HepG2 (cell line): ENCODE data around the gene SCARF1. TPM values are rescaled to one million over a fixed set of nuclear protein-coding genes. Genes with fewer than 3 reads are reported as not detected.

ENCODE experiments used
- EHMT2 ChIP-seq: fragments of 200-600 bp; sonication (generic); IDR thresholded peaks from 2 replicates; pipeline ENCODE4 v1.7.0; 2017; ENCODE audit warnings: antibody characterized with exemption, low read depth, low read length, borderline replicate concordance
- ERF ChIP-seq: IDR thresholded peaks from 2 replicates; pipeline ENCODE4 v1.6.1; 2018; ENCODE audit warnings: missing biosample characterization, missing genetic modification reagents
- FOXA1 ChIP-seq, 2 experiments: fragments of 450-650 bp in 1 of 2; sonication (generic) in 1 of 2; formaldehyde crosslinking in 1 of 2; IDR thresholded peaks; 2 replicates each; pipeline versions ENCODE4 v1.4.0 to v1.6.1; 2016 to 2020; ENCODE audit warnings: missing genetic modification reagents in 1 of 2
- HDAC2 ChIP-seq: sonication (generic); formaldehyde crosslinking; IDR thresholded peaks from 2 replicates; pipeline ENCODE4 v1.4.0; 2020; ENCODE audit warnings: missing genetic modification reagents
- HNF1B ChIP-seq: sonication (generic); formaldehyde crosslinking; IDR thresholded peaks from 2 replicates; pipeline ENCODE4 v1.5.1; 2020; ENCODE audit warnings: mild to moderate bottlenecking, moderate library complexity, missing genetic modification reagents
- RCOR2 ChIP-seq: IDR thresholded peaks from 2 replicates; pipeline ENCODE4 v1.6.1; 2016; ENCODE audit warnings: missing biosample characterization, missing genetic modification reagents
- SAP130 ChIP-seq: IDR thresholded peaks from 2 replicates; pipeline ENCODE4 v1.6.1; 2016; ENCODE audit warnings: low read depth
- ZBTB7B ChIP-seq: sonication (generic); formaldehyde crosslinking; IDR thresholded peaks from 2 replicates; pipeline ENCODE4 v1.4.0; 2020; ENCODE audit warnings: missing genetic modification reagents
- ZNF260 ChIP-seq: sonication (generic); formaldehyde crosslinking; IDR thresholded peaks from 2 replicates; pipeline ENCODE4 v1.4.0; 2020; ENCODE audit warnings: missing genetic modification reagents, low read depth, mild to moderate bottlenecking, borderline replicate concordance
- ZNF264 ChIP-seq: sonication (generic); formaldehyde crosslinking; IDR thresholded peaks from 2 replicates; pipeline ENCODE4 v1.4.0; 2020; ENCODE audit warnings: missing genetic modification reagents
- ZNF431 ChIP-seq: sonication (generic); formaldehyde crosslinking; IDR thresholded peaks from 2 replicates; pipeline ENCODE4 v1.9.0; 2022; ENCODE audit warnings: missing genetic modification reagents, low read depth, mild to moderate bottlenecking, borderline replicate concordance
- ZNF558 ChIP-seq: sonication (generic); formaldehyde crosslinking; IDR thresholded peaks from 2 replicates; pipeline ENCODE4 v1.9.0; 2022; ENCODE audit warnings: mild to moderate bottlenecking, missing genetic modification reagents, borderline replicate concordance
- ZNF577 ChIP-seq: sonication (generic); formaldehyde crosslinking; IDR thresholded peaks from 2 replicates; pipeline ENCODE4 v1.4.0; 2020; ENCODE audit warnings: mild to moderate bottlenecking, low read depth, missing genetic modification reagents, borderline replicate concordance
- ZNF75D ChIP-seq: sonication (generic); formaldehyde crosslinking; IDR thresholded peaks from 2 replicates; pipeline ENCODE4 v1.8.1; 2023; ENCODE audit warnings: missing genetic modification reagents, mild to moderate bottlenecking, borderline replicate concordance
- ZZZ3 ChIP-seq: sonication (generic); formaldehyde crosslinking; IDR thresholded peaks from 2 replicates; pipeline ENCODE4 v1.4.0; 2020; ENCODE audit warnings: missing genetic modification reagents, mild to moderate bottlenecking, borderline replicate concordance
- polyA plus RNA-seq, 8 experiments: library from polyadenylated mRNA; depleted of rRNA in 3 of 8; stranded (reverse) in 7 of 8; unstranded in 1 of 8; fragments of >200 nt; fragmentation: Illumina TruSeq in 4 of 8; extraction: Trizol in 4 of 8; gene quantifications; 2 replicates each; pipeline versions ENCODE4 v1.2.1 to v1.2.3, GENCODE V29; 2011 to 2016; ENCODE audit warnings: low read depth in 4 of 8, missing spikeins in 1 of 8, mixed read lengths in 1 of 8; ENCODE audit not compliant: insufficient read depth in 1 of 8
- total RNA-seq, 5 experiments: library from RNA; depleted of rRNA; stranded (reverse); fragments of >200 nt; fragmentation: Illumina TruSeq; extraction: Trizol; gene quantifications; 2 replicates each; pipeline ENCODE4 v1.2.3, GENCODE V29; 2016; ENCODE audit warnings: low read depth in 1 of 5
- TF ChIP-seq, protein P1 (sequence below): IDR thresholded peaks from 2 replicates; pipeline ENCODE4 v1.6.1; 2012; ENCODE audit warnings: low read length, improper control_type of control experiment
- TF ChIP-seq, protein P2 (sequence below): sonication (generic); formaldehyde crosslinking; IDR thresholded peaks from 2 replicates; pipeline ENCODE4 v1.5.1; 2020; ENCODE audit warnings: mild to moderate bottlenecking, missing genetic modification reagents, moderate library complexity
- TF ChIP-seq, protein P3 (sequence below): sonication (generic); formaldehyde crosslinking; IDR thresholded peaks from 2 replicates; pipeline ENCODE4 v1.8.0; 2022; ENCODE audit warnings: mild to moderate bottlenecking, missing genetic modification reagents

SCARF1 gene
- total and polyA plus RNA-seq, 2 of the 13 experiments (the other 11 are each of a cell fraction or from before 2014, with no cell fraction given) = 0.24 to 0.71 TPM

DNA sequence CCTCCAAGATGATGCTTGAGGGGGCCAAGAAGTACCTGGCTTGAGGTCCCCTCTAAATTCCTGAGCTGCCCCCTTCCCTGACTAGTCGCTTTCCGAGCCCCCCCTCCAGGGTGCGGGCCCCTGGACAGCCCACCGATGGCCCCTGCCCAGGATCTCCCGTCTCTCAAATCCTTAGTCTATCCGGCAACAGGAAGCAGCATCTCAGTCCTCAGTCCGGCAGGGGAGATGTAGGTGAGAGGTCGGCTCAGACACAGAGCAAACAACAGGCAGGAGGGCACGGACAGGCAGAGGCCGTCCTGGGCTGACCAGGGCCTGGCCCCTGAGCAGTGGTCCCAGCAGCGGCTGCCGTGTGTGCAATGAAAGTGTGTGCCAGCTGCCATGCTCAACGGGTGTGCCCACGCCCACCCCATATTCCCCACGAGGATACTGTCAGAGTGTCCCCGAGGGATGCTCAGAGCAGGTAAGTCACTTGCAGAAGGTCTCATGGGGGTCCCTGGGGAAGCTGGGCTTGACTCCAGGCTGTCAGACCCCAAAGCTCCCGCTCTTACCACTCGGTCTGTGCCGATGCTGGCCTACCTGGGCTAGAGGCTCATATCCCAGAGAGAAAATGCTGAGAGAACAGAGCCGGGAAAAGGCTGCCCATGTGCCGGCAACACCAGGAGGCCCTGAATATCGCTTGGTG is 24.1 kb downstream of the SCARF1 start (continued):
- TF ChIP-seq EHMT2 (no peak), FOXA1 (IDR thresholded peaks at IDR 0.05) (no peak), FOXA1 (CRISPR knock-in tag; IDR thresholded peaks at IDR 0.05) (peak; percentile 60; the same call in 1 of the 2 replicates), SAP130 (CRISPR knock-in tag) (peak; percentile 35; the same call in 1 of the 2 replicates), ZNF577 (no peak), ZNF75D (no peak), ZNF558 (CRISPR knock-in tag) (no peak), HDAC2 (CRISPR knock-in tag) (0 out of 2 replicates have a peak, but pooled peaks have one; percentile 18), ZNF431 (0 out of 2 replicates have a peak, but pooled peaks have one; percentile 30), ZZZ3 (CRISPR knock-in tag) (no peak), ZBTB7B (CRISPR knock-in tag) (0 out of 2 replicates have a peak, but pooled peaks have one; percentile 44), HNF1B (CRISPR knock-in tag) (no peak), ERF (CRISPR knock-in tag) (0 out of 2 replicates have a peak, but pooled peaks have one; percentile 29), RCOR2 (no peak), ZNF264 (CRISPR knock-in tag) (no peak), ZNF260 (CRISPR knock-in tag) (no peak)
- TF ChIP-seq, protein P1, sequence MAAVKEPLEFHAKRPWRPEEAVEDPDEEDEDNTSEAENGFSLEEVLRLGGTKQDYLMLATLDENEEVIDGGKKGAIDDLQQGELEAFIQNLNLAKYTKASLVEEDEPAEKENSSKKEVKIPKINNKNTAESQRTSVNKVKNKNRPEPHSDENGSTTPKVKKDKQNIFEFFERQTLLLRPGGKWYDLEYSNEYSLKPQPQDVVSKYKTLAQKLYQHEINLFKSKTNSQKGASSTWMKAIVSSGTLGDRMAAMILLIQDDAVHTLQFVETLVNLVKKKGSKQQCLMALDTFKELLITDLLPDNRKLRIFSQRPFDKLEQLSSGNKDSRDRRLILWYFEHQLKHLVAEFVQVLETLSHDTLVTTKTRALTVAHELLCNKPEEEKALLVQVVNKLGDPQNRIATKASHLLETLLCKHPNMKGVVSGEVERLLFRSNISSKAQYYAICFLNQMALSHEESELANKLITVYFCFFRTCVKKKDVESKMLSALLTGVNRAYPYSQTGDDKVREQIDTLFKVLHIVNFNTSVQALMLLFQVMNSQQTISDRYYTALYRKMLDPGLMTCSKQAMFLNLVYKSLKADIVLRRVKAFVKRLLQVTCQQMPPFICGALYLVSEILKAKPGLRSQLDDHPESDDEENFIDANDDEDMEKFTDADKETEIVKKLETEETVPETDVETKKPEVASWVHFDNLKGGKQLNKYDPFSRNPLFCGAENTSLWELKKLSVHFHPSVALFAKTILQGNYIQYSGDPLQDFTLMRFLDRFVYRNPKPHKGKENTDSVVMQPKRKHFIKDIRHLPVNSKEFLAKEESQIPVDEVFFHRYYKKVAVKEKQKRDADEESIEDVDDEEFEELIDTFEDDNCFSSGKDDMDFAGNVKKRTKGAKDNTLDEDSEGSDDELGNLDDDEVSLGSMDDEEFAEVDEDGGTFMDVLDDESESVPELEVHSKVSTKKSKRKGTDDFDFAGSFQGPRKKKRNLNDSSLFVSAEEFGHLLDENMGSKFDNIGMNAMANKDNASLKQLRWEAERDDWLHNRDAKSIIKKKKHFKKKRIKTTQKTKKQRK = no peak
- TF ChIP-seq, protein P2, sequence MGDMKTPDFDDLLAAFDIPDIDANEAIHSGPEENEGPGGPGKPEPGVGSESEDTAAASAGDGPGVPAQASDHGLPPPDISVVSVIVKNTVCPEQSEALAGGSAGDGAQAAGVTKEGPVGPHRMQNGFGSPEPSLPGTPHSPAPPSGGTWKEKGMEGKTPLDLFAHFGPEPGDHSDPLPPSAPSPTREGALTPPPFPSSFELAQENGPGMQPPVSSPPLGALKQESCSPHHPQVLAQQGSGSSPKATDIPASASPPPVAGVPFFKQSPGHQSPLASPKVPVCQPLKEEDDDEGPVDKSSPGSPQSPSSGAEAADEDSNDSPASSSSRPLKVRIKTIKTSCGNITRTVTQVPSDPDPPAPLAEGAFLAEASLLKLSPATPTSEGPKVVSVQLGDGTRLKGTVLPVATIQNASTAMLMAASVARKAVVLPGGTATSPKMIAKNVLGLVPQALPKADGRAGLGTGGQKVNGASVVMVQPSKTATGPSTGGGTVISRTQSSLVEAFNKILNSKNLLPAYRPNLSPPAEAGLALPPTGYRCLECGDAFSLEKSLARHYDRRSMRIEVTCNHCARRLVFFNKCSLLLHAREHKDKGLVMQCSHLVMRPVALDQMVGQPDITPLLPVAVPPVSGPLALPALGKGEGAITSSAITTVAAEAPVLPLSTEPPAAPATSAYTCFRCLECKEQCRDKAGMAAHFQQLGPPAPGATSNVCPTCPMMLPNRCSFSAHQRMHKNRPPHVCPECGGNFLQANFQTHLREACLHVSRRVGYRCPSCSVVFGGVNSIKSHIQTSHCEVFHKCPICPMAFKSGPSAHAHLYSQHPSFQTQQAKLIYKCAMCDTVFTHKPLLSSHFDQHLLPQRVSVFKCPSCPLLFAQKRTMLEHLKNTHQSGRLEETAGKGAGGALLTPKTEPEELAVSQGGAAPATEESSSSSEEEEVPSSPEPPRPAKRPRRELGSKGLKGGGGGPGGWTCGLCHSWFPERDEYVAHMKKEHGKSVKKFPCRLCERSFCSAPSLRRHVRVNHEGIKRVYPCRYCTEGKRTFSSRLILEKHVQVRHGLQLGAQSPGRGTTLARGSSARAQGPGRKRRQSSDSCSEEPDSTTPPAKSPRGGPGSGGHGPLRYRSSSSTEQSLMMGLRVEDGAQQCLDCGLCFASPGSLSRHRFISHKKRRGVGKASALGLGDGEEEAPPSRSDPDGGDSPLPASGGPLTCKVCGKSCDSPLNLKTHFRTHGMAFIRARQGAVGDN = peak; percentile 98
- TF ChIP-seq, protein P3, sequence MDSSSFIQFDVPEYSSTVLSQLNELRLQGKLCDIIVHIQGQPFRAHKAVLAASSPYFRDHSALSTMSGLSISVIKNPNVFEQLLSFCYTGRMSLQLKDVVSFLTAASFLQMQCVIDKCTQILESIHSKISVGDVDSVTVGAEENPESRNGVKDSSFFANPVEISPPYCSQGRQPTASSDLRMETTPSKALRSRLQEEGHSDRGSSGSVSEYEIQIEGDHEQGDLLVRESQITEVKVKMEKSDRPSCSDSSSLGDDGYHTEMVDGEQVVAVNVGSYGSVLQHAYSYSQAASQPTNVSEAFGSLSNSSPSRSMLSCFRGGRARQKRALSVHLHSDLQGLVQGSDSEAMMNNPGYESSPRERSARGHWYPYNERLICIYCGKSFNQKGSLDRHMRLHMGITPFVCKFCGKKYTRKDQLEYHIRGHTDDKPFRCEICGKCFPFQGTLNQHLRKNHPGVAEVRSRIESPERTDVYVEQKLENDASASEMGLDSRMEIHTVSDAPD = no peak
